Measurements from ENCODE around the gene USP32. TPM values are rescaled to one million over a fixed set of nuclear protein-coding genes. Genes with fewer than 3 reads are reported as not detected.

Gene USP32
- total and polyA plus RNA-seq, 10 of the 15 experiments (the other 5 are each of a cell fraction or from before 2014, with no cell fraction given), result 7.8 to 37.3 (median 25.5) TPM

DNA sequence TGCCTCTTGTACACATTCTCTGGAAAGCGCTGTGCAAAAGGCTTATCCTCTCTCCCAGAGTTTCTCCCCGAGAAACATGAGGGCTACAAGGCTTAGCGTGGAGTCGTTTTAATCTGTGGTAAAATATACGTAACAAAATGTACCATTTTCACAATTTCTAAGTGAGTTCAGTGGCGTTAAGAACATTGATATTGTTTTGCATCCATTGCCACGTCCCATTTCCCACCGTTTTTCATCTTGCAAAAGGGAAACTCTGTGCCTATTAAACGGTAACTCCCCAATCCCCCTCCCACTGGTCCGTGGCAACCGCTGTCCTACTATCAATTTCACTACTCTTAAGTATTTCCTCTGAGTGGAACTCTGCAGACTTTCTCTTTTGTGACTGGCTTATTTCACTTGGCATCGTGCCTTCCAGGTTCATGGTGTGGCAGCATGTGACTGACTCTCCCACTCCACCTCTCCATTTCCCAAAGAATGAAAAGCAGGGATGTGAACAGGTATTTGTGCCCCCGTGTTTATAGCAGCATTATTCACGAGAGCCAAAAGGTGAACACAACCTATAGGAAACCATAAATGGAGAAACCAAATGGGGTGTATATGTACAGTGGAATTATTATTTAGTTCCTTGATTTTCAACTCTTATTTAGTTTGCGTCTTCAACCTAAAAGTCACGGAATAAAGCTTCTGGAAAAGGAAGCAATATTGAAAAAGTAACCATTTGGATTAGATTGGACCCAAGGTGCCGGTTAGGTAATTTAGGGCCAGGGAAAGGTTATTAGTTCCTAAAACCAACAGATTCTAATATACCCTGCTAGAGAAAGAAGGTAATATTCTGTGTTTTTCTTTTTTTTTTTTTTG, 1.1 kb upstream of the USP32 start (continued):
- TF ChIP-seq RB1 (IDR thresholded peaks at IDR 0.05; ENCODE audit: borderline replicate concordance), result no peak
- TF ChIP-seq POLR2AphosphoS5 (IDR thresholded peaks at IDR 0.05; ENCODE audit: low read length), result peak; percentile 54; the same call in 1 of the 2 replicates
- TF ChIP-seq MEF2A (IDR thresholded peaks at IDR 0.05; ENCODE audit: insufficient read depth, low read depth, low read length), result no peak
- no peak for TF ChIP-seq SUPT20H (IDR thresholded peaks at IDR 0.05; ENCODE audit: borderline replicate concordance, control insufficient read depth, low read depth, low read length)
- TF ChIP-seq IRF3 (IDR thresholded peaks at IDR 0.05), result no peak
- TF ChIP-seq ZZZ3 (IDR thresholded peaks at IDR 0.05; ENCODE audit: control insufficient read depth, insufficient read length, low read depth), result no peak
- TF ChIP-seq NR2F1 (conservative IDR thresholded peaks at IDR 0.05), result no peak
- no peak for TF ChIP-seq KAT2A (conservative IDR thresholded peaks at IDR 0.05; ENCODE audit: control insufficient read depth, low read depth, low read length)
- peak; percentile 76; the same call in 1 of the 2 replicates for TF ChIP-seq MTA3 (IDR thresholded peaks at IDR 0.05; ENCODE audit: borderline replicate concordance, low read length)
- TF ChIP-seq ZNF592 (IDR thresholded peaks at IDR 0.05), result no peak
- TF ChIP-seq EGR1 (IDR thresholded peaks at IDR 0.05; ENCODE audit: borderline replicate concordance in 1 of 2, low read depth in 2 of 2, low read length in 2 of 2), result no peak
- peak; percentile 61; the same call in 1 of the 2 replicates for TF ChIP-seq RUNX3 (IDR thresholded peaks at IDR 0.05; ENCODE audit: low read length)
- 0 out of 2 replicates have a peak, but pooled peaks have one; percentile 34 for TF ChIP-seq MTA2 (IDR thresholded peaks at IDR 0.05; ENCODE audit: low read depth)
- TF ChIP-seq BHLHE40 (IDR thresholded peaks at IDR 0.05; ENCODE audit: borderline replicate concordance in 1 of 2, low read depth in 2 of 2, low read length in 1 of 2), result peak; percentile 5 to 45; a peak in 2 of 4 replicates
- no peak for TF ChIP-seq TBL1XR1 (IDR thresholded peaks at IDR 0.05; ENCODE audit: low read depth, low read length)
- TF ChIP-seq SRF (IDR thresholded peaks at IDR 0.05; ENCODE audit: low read depth in 2 of 2, low read length in 2 of 2), result no peak
- TF ChIP-seq JUNB (IDR thresholded peaks at IDR 0.05), result no peak
- TF ChIP-seq NFXL1 (IDR thresholded peaks at IDR 0.05; ENCODE audit: borderline replicate concordance), result 0 out of 2 replicates have a peak, but pooled peaks have one; percentile 24
- TF ChIP-seq ESRRA (IDR thresholded peaks at IDR 0.05; ENCODE audit: low read length), result no peak
- no peak for TF ChIP-seq MYC (IDR thresholded peaks at IDR 0.05; ENCODE audit: insufficient read depth, insufficient read length, insufficient replicate concordance, low read length, severe bottlenecking)
- no peak for TF ChIP-seq MEF2B (IDR thresholded peaks at IDR 0.05; ENCODE audit: partially characterized antibody, poor library complexity, severe bottlenecking)
- no peak for TF ChIP-seq IRF4 (IDR thresholded peaks at IDR 0.05; ENCODE audit: low read depth, low read length)
- no peak for TF ChIP-seq SREBF2 (IDR thresholded peaks at IDR 0.05; ENCODE audit: low read length)
- no peak for TF ChIP-seq ZSCAN29 (IDR thresholded peaks at IDR 0.05)
- no peak for TF ChIP-seq RFX5 (IDR thresholded peaks at IDR 0.05; ENCODE audit: low read depth, low read length)
- no peak for TF ChIP-seq ZNF217 (IDR thresholded peaks at IDR 0.05)
- TF ChIP-seq RAD51 (IDR thresholded peaks at IDR 0.05), result peak; percentile 63; the same call in 1 of the 2 replicates

Measured in GM12878 (cell line).